Parathyroid adenoma (tissue), 2 donors: Measurements from ENCODE around the gene UNC13D.

Experiments
- H2AFZ ChIP-seq: fragments of 300-600 bp; sonication (generic); one replicate; pipeline ENCODE4 v1.7.0; 2017; ENCODE audit warnings: antibody characterized with exemption, mild to moderate bottlenecking
- H3K27ac ChIP-seq: fragments of 300-600 bp; sonication (generic); one replicate; pipeline ENCODE4 v1.7.0; 2017
- H3K27me3 ChIP-seq: fragments of 300-600 bp; sonication (generic); one replicate; pipeline ENCODE4 v1.7.0; 2017; ENCODE audit warnings: low read length; ENCODE audit not compliant: control insufficient read depth, insufficient read depth
- H3K36me3 ChIP-seq: fragments of 300-600 bp; sonication (generic); one replicate; pipeline ENCODE4 v1.7.0; 2017; ENCODE audit warnings: low read length; ENCODE audit not compliant: control insufficient read depth, insufficient read depth
- H3K4me1 ChIP-seq: fragments of 300-600 bp; sonication (generic); one replicate; pipeline ENCODE4 v1.7.0; 2017; ENCODE audit warnings: control low read depth
- H3K4me2 ChIP-seq: fragments of 300-600 bp; sonication (generic); one replicate; pipeline ENCODE4 v1.7.0; 2017; ENCODE audit warnings: low read length
- H3K4me3 ChIP-seq: fragments of 300-600 bp; sonication (generic); one replicate; pipeline ENCODE4 v1.7.0; 2017; ENCODE audit warnings: low read depth, low read length
- H3K79me2 ChIP-seq: fragments of 300-600 bp; sonication (generic); one replicate; pipeline ENCODE4 v1.7.0; 2017; ENCODE audit warnings: control low read depth
- H3K9ac ChIP-seq: fragments of 300-600 bp; sonication (generic); one replicate; pipeline ENCODE4 v1.7.0; 2017; ENCODE audit warnings: mild to moderate bottlenecking
- H3K9me3 ChIP-seq: fragments of 300-600 bp; sonication (generic); one replicate; pipeline ENCODE4 v1.7.0; 2017; ENCODE audit warnings: low read length; ENCODE audit not compliant: control insufficient read depth
- TF ChIP-seq, protein P1 (sequence below): fragments of 300-600 bp; sonication (generic); IDR thresholded peaks from one replicate; pipeline ENCODE4 v1.7.0; 2017; ENCODE audit warnings: antibody characterized with exemption, mild to moderate bottlenecking
- donor health status: primary hyperparathyroidism.

Gene UNC13D

DNA sequence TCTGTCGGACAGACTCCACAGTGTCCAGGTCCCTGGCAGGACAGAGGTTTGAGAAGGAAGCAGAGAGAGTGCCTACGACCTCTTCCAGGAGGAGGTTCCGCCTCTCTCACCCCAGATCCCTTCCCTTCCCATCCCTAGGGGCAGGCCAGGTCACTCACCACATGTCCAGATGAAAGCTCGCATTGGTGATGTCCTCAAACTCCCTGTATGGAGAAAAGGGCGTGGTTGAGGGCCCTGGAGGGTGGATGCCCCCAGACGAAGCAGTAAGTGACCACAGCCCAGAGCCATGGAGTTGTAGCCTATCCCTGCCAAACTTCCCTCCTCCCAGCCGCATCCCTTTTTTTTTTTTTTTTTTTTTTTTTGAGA lies 3.4 kb downstream of the UNC13D start:
- no peak overlapping the region for H3K4me2 ChIP-seq
- H3K4me3 ChIP-seq = no peak overlapping the region
- no peak overlapping the region for H2AFZ ChIP-seq
- H3K9me3 ChIP-seq = no peaks in the 10 kb centered on the region
- no peaks in the 10 kb centered on the region for H3K79me2 ChIP-seq
- no peaks in the 10 kb centered on the region for H3K27me3 ChIP-seq
- H3K9ac ChIP-seq = no peak overlapping the region
- TF ChIP-seq, protein P1, sequence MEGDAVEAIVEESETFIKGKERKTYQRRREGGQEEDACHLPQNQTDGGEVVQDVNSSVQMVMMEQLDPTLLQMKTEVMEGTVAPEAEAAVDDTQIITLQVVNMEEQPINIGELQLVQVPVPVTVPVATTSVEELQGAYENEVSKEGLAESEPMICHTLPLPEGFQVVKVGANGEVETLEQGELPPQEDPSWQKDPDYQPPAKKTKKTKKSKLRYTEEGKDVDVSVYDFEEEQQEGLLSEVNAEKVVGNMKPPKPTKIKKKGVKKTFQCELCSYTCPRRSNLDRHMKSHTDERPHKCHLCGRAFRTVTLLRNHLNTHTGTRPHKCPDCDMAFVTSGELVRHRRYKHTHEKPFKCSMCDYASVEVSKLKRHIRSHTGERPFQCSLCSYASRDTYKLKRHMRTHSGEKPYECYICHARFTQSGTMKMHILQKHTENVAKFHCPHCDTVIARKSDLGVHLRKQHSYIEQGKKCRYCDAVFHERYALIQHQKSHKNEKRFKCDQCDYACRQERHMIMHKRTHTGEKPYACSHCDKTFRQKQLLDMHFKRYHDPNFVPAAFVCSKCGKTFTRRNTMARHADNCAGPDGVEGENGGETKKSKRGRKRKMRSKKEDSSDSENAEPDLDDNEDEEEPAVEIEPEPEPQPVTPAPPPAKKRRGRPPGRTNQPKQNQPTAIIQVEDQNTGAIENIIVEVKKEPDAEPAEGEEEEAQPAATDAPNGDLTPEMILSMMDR = no peak
- no peak overlapping the region for H3K27ac ChIP-seq
- no peaks in the 10 kb centered on the region for H3K36me3 ChIP-seq
- H3K4me1 ChIP-seq = peaks cover 8% of the 10 kb centered on the region

DNA sequence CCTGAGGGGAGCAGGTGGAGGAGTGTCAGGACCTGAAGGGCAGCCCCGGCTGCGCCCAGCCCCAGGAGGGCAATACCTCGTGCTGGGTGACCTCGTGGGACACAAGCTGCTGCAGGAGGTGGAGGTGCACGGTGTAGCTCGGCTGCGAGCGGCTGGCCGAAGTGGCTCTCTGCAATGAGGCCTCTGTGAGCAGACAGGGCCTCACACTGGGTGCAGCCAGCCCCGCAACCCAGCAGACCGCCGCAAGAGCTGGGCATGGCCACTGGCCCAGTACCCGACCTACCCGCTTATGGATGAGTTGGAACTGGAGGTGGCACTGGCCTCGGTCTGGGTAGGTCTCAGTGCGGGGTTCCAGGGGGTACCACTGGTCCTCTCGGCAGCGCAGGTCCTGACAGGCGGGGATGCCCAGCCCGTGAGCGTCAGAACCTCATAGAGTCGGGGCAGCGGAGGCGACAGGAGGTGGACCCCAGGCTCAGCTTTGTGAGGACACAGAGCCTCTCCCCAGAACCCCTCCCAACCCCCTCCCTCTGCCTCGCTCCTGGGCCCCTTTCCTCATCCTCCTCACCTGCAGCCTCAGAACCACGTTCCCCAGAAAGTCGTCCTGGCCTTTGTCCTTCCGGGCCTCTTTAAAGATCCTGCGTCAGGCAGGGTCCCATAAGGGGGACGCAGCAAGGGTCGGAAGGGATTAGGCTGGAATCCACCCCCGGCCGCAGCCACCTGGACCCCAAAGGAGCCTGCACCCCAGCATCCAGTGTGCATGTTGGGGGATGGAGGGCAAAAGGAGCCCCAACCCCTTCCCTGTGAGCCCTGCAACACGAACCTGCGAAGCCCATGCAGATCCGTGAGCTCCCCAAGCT lies 4.0 kb downstream of the UNC13D start:
- peaks cover 4% of the 10 kb centered on the region for H3K4me1 ChIP-seq
- H3K79me2 ChIP-seq = no peaks in the 10 kb centered on the region
- no peaks in the 10 kb centered on the region for H3K36me3 ChIP-seq
- no peaks in the 10 kb centered on the region for H3K27me3 ChIP-seq
- TF ChIP-seq, protein P1 = no peak
- H2AFZ ChIP-seq = no peak overlapping the region
- no peak overlapping the region for H3K27ac ChIP-seq
- H3K9me3 ChIP-seq = no peaks in the 10 kb centered on the region
- H3K4me2 ChIP-seq = no peak overlapping the region
- H3K9ac ChIP-seq = no peak overlapping the region
- H3K4me3 ChIP-seq = no peak overlapping the region

DNA sequence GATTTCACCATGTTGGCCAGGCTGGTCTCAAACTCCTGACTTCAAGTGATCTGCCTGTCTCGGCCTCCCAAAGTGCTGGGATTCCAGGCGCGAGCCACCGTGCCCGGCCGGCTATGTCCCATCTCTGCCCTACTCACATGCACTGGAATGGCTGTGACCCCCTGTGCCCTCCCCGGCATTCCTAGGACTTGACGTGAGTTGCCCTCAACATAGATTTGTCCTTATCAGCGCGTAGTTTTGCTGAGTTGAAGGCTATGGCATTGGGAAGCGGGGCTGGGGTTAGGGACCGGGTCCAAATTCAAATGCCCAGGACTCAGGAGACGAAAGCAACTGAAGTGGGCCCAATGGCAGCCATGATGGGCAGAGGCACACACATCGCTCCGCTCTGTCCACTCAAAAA lies 5.8 kb downstream of the UNC13D start:
- Histone ChIP-seq H3K79me2 (no peaks in the 10 kb centered on the region), H3K4me2 (no peak overlapping the region), H3K27me3 (no peaks in the 10 kb centered on the region), H2AFZ (no peak overlapping the region), H3K4me3 (no peak overlapping the region), H3K4me1 (no peaks in the 10 kb centered on the region), H3K9ac (no peak overlapping the region), H3K9me3 (no peaks in the 10 kb centered on the region), H3K27ac (no peak overlapping the region), H3K36me3 (no peaks in the 10 kb centered on the region)
- TF ChIP-seq, protein P1 = no peak

DNA sequence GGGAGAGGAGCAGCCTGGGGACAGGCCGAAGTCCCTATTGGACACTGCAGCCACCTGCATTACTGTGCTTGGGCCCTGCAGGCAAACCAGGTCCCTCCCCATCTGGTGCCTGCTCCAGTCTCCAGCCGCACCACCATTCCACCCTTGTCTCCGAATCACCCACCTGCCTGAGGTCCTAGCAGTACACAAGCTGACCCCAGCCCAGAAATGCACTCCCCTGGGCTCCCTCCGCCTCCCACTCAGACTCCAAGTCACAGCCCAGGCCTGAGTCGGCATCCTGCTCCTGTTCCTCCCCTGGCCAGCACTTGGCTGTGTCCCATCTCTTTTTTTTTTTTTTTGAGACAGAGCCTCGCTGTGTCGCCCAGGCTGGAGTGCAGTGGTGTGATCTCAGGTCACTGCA lies 6.3 kb downstream of the UNC13D start:
- Histone ChIP-seq H3K9ac (no peak overlapping the region), H3K4me1 (no peaks in the 10 kb centered on the region), H3K9me3 (no peaks in the 10 kb centered on the region), H3K27ac (no peak overlapping the region), H3K79me2 (no peaks in the 10 kb centered on the region), H3K4me2 (no peak overlapping the region), H3K27me3 (no peaks in the 10 kb centered on the region), H2AFZ (no peak overlapping the region), H3K36me3 (no peaks in the 10 kb centered on the region), H3K4me3 (no peak overlapping the region)
- TF ChIP-seq, protein P1 = no peak

DNA sequence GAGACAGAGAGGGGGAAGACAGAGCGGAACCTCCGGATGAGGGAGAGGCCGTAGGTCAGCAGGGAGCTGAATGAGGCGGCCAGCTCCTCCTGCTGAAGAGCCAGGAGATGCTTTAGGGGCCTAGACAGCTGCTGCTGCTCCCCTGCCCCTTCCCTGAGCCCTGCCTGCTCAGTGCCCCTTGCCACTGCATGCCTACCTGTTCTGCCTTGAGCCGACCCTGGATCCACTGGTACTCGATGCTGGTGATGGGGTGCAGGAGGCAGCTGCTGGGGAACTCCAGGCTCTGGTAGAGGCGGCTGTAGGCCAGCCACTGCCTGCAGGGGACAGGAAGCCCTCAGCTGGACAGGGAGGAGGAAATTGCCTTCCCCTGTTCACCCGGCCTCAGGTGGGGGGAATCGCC lies 7.6 kb downstream of the UNC13D start:
- Histone ChIP-seq H3K4me1 (no peaks in the 10 kb centered on the region), H3K79me2 (no peaks in the 10 kb centered on the region), H3K27me3 (no peaks in the 10 kb centered on the region), H2AFZ (no peak overlapping the region), H3K27ac (no peak overlapping the region), H3K9ac (no peak overlapping the region), H3K9me3 (no peaks in the 10 kb centered on the region), H3K36me3 (no peaks in the 10 kb centered on the region), H3K4me3 (no peak overlapping the region), H3K4me2 (no peak overlapping the region)
- TF ChIP-seq, protein P1 = no peak
